GM21825 (cell line): ENCODE measurements around the gene STX5.
A peak's percentile ranks its signal among the peaks of the same experiment; 100 is the strongest.
"Not testable (repeated sequence)": the region's sequence is repeated elsewhere in the genome, so short reads cannot be mapped to it uniquely, and the experiment has no call there.

Source experiments
- ATAC-seq: cut with Tn5 transposase; IDR thresholded peaks from one replicate; pipeline ENCODE4 v1.9.1; 2021; ENCODE audit warnings: mild to moderate bottlenecking, moderate library complexity; ENCODE audit not compliant: unreplicated experiment

The STX5 gene

GRCh38 chr11:62854825-62855570, 23.1 kb upstream of the STX5 start:
- ATAC-seq, result no peak

- no peak for ATAC-seq
These were observed 22.4 kb upstream of the STX5 start for GRCh38 chr11:62854013-62854824.

GRCh38 chr11:62853279-62853965, 21.6 kb upstream of the STX5 start:
- no peak for ATAC-seq

GRCh38 chr11:62852523-62853188, 20.8 kb upstream of the STX5 start:
- ATAC-seq, result no peak

GRCh38 chr11:62851807-62852522, 20.1 kb upstream of the STX5 start:
- ATAC-seq, result no peak

- ATAC-seq, result no peak
These were observed 19.3 kb upstream of the STX5 start for GRCh38 chr11:62850911-62851806.

GRCh38 chr11:62847767-62848314, 16.0 kb upstream of the STX5 start:
- no peak for ATAC-seq

- no peak for ATAC-seq
These were observed 14.3 kb upstream of the STX5 start for GRCh38 chr11:62846177-62846576.

GRCh38 chr11:62844154-62844553, 12.3 kb upstream of the STX5 start:
- no peak for ATAC-seq

- ATAC-seq, result no peak
These were observed 11.6 kb upstream of the STX5 start for GRCh38 chr11:62843466-62843865.

- not testable (repeated sequence) for ATAC-seq
These were observed 11.0 kb upstream of the STX5 start for GRCh38 chr11:62842891-62843290.

- no peak for ATAC-seq
These were observed 10.4 kb upstream of the STX5 start for GRCh38 chr11:62842171-62842741.

GRCh38 chr11:62841361-62842170, 9.7 kb upstream of the STX5 start:
- ATAC-seq, result peak; percentile 40

GRCh38 chr11:62840721-62841360, 9.0 kb upstream of the STX5 start:
- not testable (repeated sequence) for ATAC-seq

GRCh38 chr11:62839050-62839945, 7.4 kb upstream of the STX5 start, which contains the start of gene WDR74:
Gene WDR74, minus strand, starts transcription at chr11:62839590. Its CDS starts 20 bp downstream, at chr11:62839570.
- peak; percentile 50 for ATAC-seq

GRCh38 chr11:62835336-62835735, 3.5 kb upstream of the STX5 start:
- ATAC-seq, result no peak
